HG03571 (cell line): ENCODE data around the gene ZNF543.
"Not testable (repeated sequence)": the region's sequence is repeated elsewhere in the genome, so short reads cannot be mapped to it uniquely, and the experiment has no call there.

ENCODE experiments used
- ATAC-seq: cut with Tn5 transposase; IDR thresholded peaks from one replicate; pipeline ENCODE4 v1.9.1; 2021; ENCODE audit not compliant: unreplicated experiment

The ZNF543 gene

GRCh38 chr19:57319869-57320179 lies 448 bp upstream of the ZNF543 start:
- ATAC-seq: no peak

- no peak for ATAC-seq
Observed at GRCh38 chr19:57321116-57321515, 844 bp downstream of the ZNF543 start.

- no peak for ATAC-seq
Observed at GRCh38 chr19:57321751-57322150, 1.5 kb downstream of the ZNF543 start.

GRCh38 chr19:57324992-57325391 lies 4.7 kb downstream of the ZNF543 start:
- ATAC-seq: no peak

GRCh38 chr19:57327993-57328392 lies 7.7 kb downstream of the ZNF543 start:
- no peak for ATAC-seq

GRCh38 chr19:57334191-57334590 lies 13.9 kb downstream of the ZNF543 start:
- ATAC-seq: no peak

GRCh38 chr19:57338877-57339276 lies 18.6 kb downstream of the ZNF543 start:
- no peak for ATAC-seq

- no peak for ATAC-seq
Observed at GRCh38 chr19:57342582-57342981, 22.3 kb downstream of the ZNF543 start.

- ATAC-seq: no peak
Observed at GRCh38 chr19:57348136-57348535, 27.9 kb downstream of the ZNF543 start.

GRCh38 chr19:57350877-57351805 lies 30.9 kb downstream of the ZNF543 start, which contains the start of gene ZNF304:
ZNF304 (plus strand) TSS chr19:57351271; CDS start chr19:57351665, 394 bp downstream.
- ATAC-seq: peak; percentile 96

GRCh38 chr19:57351867-57352266 lies 31.6 kb downstream of the ZNF543 start:
- ATAC-seq: no peak

GRCh38 chr19:57355916-57356315 lies 35.6 kb downstream of the ZNF543 start:
- no peak for ATAC-seq

- no peak for ATAC-seq
Observed at GRCh38 chr19:57357406-57357805, 37.1 kb downstream of the ZNF543 start.

GRCh38 chr19:57359300-57359699 lies 39.0 kb downstream of the ZNF543 start:
- no peak for ATAC-seq

GRCh38 chr19:57362419-57362818 lies 42.1 kb downstream of the ZNF543 start:
- no peak for ATAC-seq

GRCh38 chr19:57362997-57363687 lies 42.9 kb downstream of the ZNF543 start, which contains the start of the genes TRAPPC2B and ZNF547:
TRAPPC2B (plus strand) TSS chr19:57363551; CDS start chr19:57364834, 1,283 bp downstream.
ZNF547 (plus strand) TSS chr19:57363551; CDS start chr19:57368556, 5,005 bp downstream.
- peak; percentile 90 for ATAC-seq

GRCh38 chr19:57363688-57364181 lies 43.5 kb downstream of the ZNF543 start:
- peak; percentile 14 for ATAC-seq

GRCh38 chr19:57366776-57367175 lies 46.5 kb downstream of the ZNF543 start:
- ATAC-seq: no peak

GRCh38 chr19:57374179-57374578 lies 53.9 kb downstream of the ZNF543 start:
- ATAC-seq: no peak

GRCh38 chr19:57374647-57375046 lies 54.4 kb downstream of the ZNF543 start:
- ATAC-seq: not testable (repeated sequence)

- no peak for ATAC-seq
Observed at GRCh38 chr19:57376151-57376550, 55.9 kb downstream of the ZNF543 start.
